Forelimb muscle (tissue), 1 donor: ENCODE measurements around the gene GIMAP6. TPM values are rescaled to one million over a fixed set of nuclear protein-coding genes. Genes with fewer than 3 reads are reported as not detected.
"Not testable (repeated sequence)": the region's sequence is repeated elsewhere in the genome, so short reads cannot be mapped to it uniquely, and the experiment has no call there.

Source experiments
- DNase-seq: peaks from one replicate; pipeline ENCODE4 v3.0.0-alpha.2; 2013; ENCODE audit warnings: low read depth
- polyA plus RNA-seq: library from polyadenylated mRNA; unstranded; fragments of 120-200 nt; gene quantifications from one replicate; pipeline ENCODE4 v1.2.1, GENCODE V29; 2013; ENCODE audit not compliant: insufficient read length

Gene GIMAP6
- polyA plus RNA-seq, 1 donor, result 14.0 TPM

GRCh38 chr7:150645259-150646020 is 13.3 kb upstream of the GIMAP6 start:
- DNase-seq, result no peak

- DNase-seq, result no peak
Measured at GRCh38 chr7:150642926-150643325, 10.7 kb upstream of the GIMAP6 start.

GRCh38 chr7:150641854-150642253 is 9.7 kb upstream of the GIMAP6 start:
- DNase-seq, result no peak

- no peak for DNase-seq
Measured at GRCh38 chr7:150633926-150634325, 1.7 kb upstream of the GIMAP6 start.

- DNase-seq, result no peak
Measured at GRCh38 chr7:150631084-150631826, 930 bp downstream of the GIMAP6 start.

- no peak for DNase-seq
Measured at GRCh38 chr7:150629347-150629746, 2.8 kb downstream of the GIMAP6 start.

- no peak for DNase-seq
Measured at GRCh38 chr7:150627959-150628358, 4.2 kb downstream of the GIMAP6 start.

- DNase-seq, result no peak
Measured at GRCh38 chr7:150626696-150627095, 5.5 kb downstream of the GIMAP6 start.

GRCh38 chr7:150621376-150621775 is 10.8 kb downstream of the GIMAP6 start:
- DNase-seq, result no peak

- DNase-seq, result no peak
Measured at GRCh38 chr7:150620617-150621371, 11.4 kb downstream of the GIMAP6 start.

GRCh38 chr7:150620061-150620460 is 12.1 kb downstream of the GIMAP6 start:
- DNase-seq, result no peak

- not testable (repeated sequence) for DNase-seq
Measured at GRCh38 chr7:150615221-150615755, 16.9 kb downstream of the GIMAP6 start.

- DNase-seq, result not testable (repeated sequence)
Measured at GRCh38 chr7:150614426-150614825, 17.8 kb downstream of the GIMAP6 start.

- no peak for DNase-seq
Measured at GRCh38 chr7:150613880-150614279, 18.3 kb downstream of the GIMAP6 start.

GRCh38 chr7:150612925-150613324 is 19.3 kb downstream of the GIMAP6 start:
- DNase-seq, result no peak

- DNase-seq, result no peak
Measured at GRCh38 chr7:150610233-150610632, 22.0 kb downstream of the GIMAP6 start.

- not testable (repeated sequence) for DNase-seq
Measured at GRCh38 chr7:150603600-150603999, 28.6 kb downstream of the GIMAP6 start.

GRCh38 chr7:150595361-150595760 is 36.8 kb downstream of the GIMAP6 start:
- DNase-seq, result no peak

- no peak for DNase-seq
Measured at GRCh38 chr7:150594805-150595204, 37.4 kb downstream of the GIMAP6 start.

- no peak for DNase-seq
Measured at GRCh38 chr7:150587551-150587950, 44.6 kb downstream of the GIMAP6 start.

- no peak for DNase-seq
Measured at GRCh38 chr7:150586785-150587152, 45.4 kb downstream of the GIMAP6 start.
